Rectal smooth muscle tissue (tissue), 1 donor: Measurements from ENCODE around the gene PDK1.

Source experiments
- H3K27ac ChIP-seq: one replicate; pipeline ENCODE4 v1.7.0; 2013; ENCODE audit warnings: low read depth, low read length, inconsistent platforms
- H3K27me3 ChIP-seq: one replicate; pipeline ENCODE4 v1.7.0; 2013; ENCODE audit warnings: low read length; ENCODE audit not compliant: control insufficient read depth, insufficient read depth
- H3K36me3 ChIP-seq: one replicate; pipeline ENCODE4 v1.7.0; 2013; ENCODE audit warnings: low read length; ENCODE audit not compliant: control insufficient read depth, insufficient read depth
- H3K4me1 ChIP-seq: one replicate; pipeline ENCODE4 v1.7.0; 2013; ENCODE audit warnings: low read length; ENCODE audit not compliant: control insufficient read depth, insufficient read depth
- H3K4me3 ChIP-seq: one replicate; pipeline ENCODE4 v1.7.0; 2013; ENCODE audit warnings: low read length
- H3K9ac ChIP-seq: one replicate; pipeline ENCODE4 v1.7.0; 2013; ENCODE audit warnings: low read length

The PDK1 gene

DNA sequence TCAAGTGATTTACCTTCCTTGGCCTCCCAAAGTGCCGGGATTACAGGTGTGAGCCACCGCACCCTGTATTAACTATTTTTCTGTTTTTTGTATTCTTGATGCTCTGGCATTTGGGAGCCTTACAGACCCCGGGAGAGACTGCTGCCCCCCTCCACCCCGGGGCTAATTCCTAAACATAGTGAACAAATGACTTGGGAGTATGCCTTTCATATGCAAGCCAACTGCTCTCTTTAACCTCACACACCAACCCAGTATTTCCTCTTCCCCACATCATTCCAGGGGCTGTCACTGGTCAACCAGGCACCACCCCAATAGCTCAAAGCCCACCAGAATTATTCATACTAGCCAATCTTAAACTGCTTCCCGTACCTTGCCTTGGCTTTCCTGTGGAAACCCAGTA, 79.7 kb downstream of the PDK1 start:
- H3K9ac ChIP-seq, result no peak overlapping the region
- no peaks in the 10 kb centered on the region for H3K27me3 ChIP-seq
- H3K4me3 ChIP-seq, result no peak overlapping the region
- H3K27ac ChIP-seq, result no peak overlapping the region
- H3K4me1 ChIP-seq, result no peaks in the 10 kb centered on the region
- no peaks in the 10 kb centered on the region for H3K36me3 ChIP-seq

DNA sequence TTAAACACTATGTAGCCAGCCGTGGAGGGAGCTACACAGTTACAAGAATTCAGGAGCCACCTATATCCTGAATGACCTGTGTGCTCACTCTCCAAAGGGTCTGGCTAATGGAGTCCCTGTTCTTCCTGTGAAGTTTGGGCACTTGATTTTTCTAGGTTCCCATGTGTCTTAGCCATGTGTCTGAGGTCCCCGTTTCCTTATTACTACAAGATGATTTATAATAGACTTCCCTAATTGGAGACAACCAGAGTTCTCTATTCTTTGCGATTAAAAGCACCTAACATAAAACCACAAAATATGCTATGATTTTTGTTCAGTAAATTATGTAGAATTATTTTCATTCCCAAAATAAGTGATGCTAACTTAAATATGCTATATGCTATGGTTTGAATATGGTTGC, 83.4 kb downstream of the PDK1 start:
- Histone ChIP-seq H3K4me3 (no peak overlapping the region), H3K27me3 (no peaks in the 10 kb centered on the region), H3K36me3 (no peaks in the 10 kb centered on the region), H3K27ac (no peak overlapping the region), H3K4me1 (no peaks in the 10 kb centered on the region), H3K9ac (no peak overlapping the region)

DNA sequence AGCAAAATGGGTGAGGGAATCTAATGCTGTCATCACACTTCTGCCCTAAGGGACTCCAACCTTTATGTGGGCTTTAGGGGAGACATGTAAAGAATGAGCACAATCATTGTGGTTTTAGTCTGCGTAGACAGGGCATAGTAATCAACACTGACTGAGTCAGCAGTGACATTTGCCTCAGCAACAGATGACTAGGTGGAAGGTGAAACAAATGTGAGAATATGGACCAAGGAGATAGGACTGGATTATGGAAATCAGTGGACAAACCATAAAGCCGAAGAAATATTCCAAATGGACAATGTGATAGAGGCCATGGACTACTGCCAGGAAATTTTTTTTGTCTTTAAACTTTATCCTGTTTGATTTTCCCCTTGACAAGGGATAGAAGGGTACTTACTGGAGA, 83.9 kb downstream of the PDK1 start:
- Histone ChIP-seq H3K4me3 (no peak overlapping the region), H3K36me3 (no peaks in the 10 kb centered on the region), H3K27ac (no peak overlapping the region), H3K9ac (no peak overlapping the region), H3K4me1 (no peaks in the 10 kb centered on the region), H3K27me3 (no peaks in the 10 kb centered on the region)

DNA sequence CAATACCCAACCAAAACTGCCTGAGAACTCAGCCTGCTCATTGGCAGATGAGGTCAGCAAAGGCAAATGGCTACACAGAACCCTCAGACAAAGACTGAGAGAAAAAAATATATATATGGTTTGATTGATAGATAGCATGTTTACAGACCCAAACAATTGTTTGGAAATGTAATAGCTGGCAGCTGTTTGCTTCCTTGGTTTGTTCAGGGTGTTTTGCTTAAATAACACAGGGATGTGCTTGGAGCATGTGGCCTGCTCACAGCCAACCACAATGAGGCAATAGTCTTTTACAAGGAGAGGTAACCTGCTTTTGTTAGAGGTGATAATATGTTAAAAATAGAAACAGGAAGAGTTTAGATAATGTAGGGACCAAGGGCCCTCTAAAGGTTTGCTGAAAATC, 84.5 kb downstream of the PDK1 start:
- no peak overlapping the region for H3K4me3 ChIP-seq
- H3K36me3 ChIP-seq, result no peaks in the 10 kb centered on the region
- H3K4me1 ChIP-seq, result no peaks in the 10 kb centered on the region
- H3K27ac ChIP-seq, result no peak overlapping the region
- H3K27me3 ChIP-seq, result no peaks in the 10 kb centered on the region
- H3K9ac ChIP-seq, result no peak overlapping the region

DNA sequence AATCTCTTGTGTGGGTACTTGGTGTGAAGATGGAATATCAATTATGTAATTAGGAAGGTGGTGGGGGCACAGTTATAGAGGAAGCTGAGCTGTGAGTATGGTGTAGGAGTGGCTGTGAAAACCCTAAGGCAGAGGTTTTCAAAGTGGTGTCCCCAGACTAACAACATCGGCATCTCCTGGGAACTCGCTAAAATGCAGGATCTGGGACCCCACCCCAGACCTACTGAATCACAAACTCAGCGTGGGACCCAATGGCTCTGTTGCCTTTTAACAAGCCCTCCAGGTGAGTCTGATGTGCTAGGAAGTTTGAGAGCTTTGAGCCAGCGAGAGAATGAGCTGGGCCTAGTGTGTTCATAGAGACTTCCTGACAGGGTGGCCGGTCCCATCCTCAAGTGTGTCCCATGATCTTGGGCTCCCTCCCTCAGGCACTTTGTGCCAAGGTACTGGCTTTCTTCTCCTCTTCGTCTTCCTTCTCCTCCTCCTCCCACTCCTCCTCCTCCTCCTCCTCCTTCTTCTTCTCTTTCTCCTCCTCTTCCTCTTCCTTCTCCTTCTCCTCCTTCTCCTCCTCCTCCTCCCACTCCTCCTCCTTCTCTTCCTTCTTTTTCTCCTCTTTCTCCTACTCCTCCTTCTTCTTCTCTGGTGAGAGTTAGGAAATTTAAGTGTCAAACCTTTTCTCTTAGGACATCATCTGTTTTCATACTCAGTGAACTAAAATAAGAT, 86.6 kb downstream of the PDK1 start:
- Histone ChIP-seq H3K4me3 (no peak overlapping the region), H3K27ac (no peak overlapping the region), H3K27me3 (no peaks in the 10 kb centered on the region), H3K9ac (no peak overlapping the region), H3K4me1 (no peaks in the 10 kb centered on the region), H3K36me3 (no peaks in the 10 kb centered on the region)

DNA sequence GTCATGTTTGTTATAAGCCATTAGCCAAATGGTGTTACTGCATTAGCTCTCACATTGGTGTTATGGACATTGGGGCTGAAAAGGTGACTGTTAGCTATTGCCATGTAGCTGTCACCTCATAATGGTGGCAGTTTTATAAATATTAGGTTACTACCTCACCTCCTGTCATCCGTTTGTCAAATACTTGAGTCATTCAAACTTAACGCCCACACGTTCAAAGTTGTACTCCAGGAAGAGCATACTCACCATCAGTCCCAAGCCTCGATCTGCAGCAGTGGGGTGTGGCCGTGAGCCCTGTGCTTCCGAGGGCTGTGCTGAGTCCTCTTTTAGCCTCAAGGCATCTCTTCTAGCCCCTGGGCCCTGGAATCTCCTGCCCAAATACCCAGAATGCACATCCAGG, 87.3 kb downstream of the PDK1 start:
- no peak overlapping the region for H3K9ac ChIP-seq
- no peaks in the 10 kb centered on the region for H3K36me3 ChIP-seq
- H3K4me1 ChIP-seq, result no peaks in the 10 kb centered on the region
- no peak overlapping the region for H3K4me3 ChIP-seq
- H3K27ac ChIP-seq, result no peak overlapping the region
- H3K27me3 ChIP-seq, result no peaks in the 10 kb centered on the region

DNA sequence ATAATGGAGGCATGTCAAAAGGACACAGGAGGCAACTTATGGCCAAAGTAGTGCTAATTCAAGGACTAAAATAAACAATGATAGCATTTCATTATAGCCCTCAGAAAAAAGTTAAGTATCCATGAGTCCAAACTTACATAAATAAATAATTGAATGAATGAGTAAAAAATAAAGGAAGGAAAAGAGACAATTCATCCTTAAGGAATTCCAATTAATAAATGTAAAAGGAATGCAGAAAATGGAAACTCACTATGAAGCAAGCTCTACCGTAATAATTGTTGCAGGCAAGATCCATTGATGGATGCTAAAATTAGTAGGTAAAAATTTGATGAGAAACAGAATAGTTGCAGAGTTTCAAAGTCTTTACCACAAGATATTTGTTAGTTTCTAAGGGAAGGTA, 91.5 kb downstream of the PDK1 start:
- Histone ChIP-seq H3K4me3 (no peak overlapping the region), H3K36me3 (no peaks in the 10 kb centered on the region), H3K9ac (no peak overlapping the region)

DNA sequence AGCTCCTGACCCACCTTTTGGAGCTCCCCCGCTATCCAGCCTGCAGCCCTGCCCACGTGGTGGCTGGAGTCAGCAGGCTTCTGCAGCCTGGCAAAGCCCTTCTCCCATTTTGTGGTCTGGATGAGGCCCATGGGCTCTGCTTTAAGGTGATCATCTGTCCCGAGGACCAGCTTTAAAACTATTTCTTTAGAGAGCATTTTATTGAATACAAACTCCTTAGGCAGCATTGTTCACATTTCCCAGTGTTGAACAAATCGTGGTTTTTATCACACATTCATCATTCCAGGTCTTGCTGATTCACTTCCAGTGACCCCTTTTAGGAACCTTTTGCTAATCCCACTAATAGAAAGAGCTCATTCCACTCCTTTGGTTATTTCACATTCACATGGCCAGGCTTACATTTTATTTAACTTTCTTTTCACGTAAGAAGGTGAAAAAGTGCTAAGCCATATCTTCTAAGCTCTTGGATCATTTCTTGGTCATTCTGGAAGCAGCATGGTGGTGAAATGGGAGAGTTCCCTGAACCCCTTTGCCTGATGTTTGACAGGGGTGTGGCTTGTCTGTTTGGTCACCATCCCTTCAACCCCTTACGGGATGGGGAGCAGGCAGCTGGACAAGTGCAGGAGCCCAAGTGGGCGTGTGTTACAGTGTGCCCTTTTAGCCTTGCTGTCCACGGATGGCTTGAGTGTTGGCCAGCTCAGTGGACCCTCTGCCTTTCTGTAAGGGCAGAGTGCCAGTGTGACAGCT, 99.4 kb downstream of the PDK1 start:
- Histone ChIP-seq H3K4me1 (no peaks in the 10 kb centered on the region), H3K27ac (no peak overlapping the region), H3K4me3 (no peak overlapping the region), H3K36me3 (no peaks in the 10 kb centered on the region), H3K27me3 (no peaks in the 10 kb centered on the region), H3K9ac (no peak overlapping the region)

More for the DNA sequence above, 91.5 kb downstream of the PDK1 start:
- Histone ChIP-seq H3K27me3 (no peaks in the 10 kb centered on the region), H3K4me1 (no peaks in the 10 kb centered on the region), H3K27ac (no peak overlapping the region)

DNA sequence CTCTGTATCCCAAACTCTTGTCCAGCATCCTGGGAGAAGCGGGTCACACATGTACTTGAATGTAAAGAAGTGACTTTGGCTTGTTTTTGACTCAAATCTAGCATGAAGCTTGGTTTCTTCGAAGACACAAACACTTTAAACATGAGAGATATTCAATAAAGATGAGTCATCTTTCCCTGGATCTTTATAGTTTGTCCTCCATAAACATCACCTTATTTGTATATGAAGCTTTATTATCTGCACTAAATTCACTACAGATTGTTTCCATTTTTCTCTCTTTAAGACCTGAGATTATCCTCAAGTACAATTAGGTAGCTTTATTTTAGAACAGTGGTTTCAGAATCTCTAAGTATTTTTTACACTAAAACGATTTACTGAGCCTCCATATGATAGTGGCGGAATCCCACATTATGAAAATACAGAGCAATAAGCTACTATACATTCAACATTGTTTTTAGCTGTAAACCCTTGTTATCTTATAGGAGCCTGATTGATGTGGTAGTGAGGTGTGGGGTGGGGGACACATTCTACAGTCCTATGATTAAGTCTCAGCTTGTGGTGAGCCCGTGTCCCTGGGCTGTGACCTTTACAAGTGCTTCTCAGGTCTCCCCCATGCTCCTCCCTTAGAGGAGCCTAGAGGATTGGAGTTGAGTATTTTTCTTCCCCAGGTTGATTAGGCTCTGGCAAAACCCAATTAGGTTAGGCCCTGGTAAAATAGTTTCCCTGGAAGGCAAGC, 100.1 kb downstream of the PDK1 start:
- Histone ChIP-seq H3K36me3 (no peaks in the 10 kb centered on the region), H3K27me3 (no peaks in the 10 kb centered on the region), H3K4me3 (no peak overlapping the region), H3K27ac (no peak overlapping the region), H3K4me1 (no peaks in the 10 kb centered on the region), H3K9ac (no peak overlapping the region)
